Gastrocnemius medialis (tissue), 4 donors: ENCODE data around the gene PSMF1.

Source experiments
- CTCF ChIP-seq, 5 experiments: fragments of 450-650 bp in 3 of 5; fragments of 200-600 bp in 2 of 5; sonication (generic) in 2 of 5; IDR thresholded peaks in 4 of 5; conservative IDR thresholded peaks in 1 of 5; 1 replicate in 4 of 5; 2 replicates in 1 of 5; pipeline ENCODE4 v1.5.1; 2016 to 2019; ENCODE audit warnings: antibody characterized with exemption in 5 of 5, mild to moderate bottlenecking in 3 of 5, moderate library complexity in 3 of 5
- POLR2A ChIP-seq, 2 donors: fragments of 450-650 bp; IDR thresholded peaks; one replicate each; pipeline ENCODE4 v1.6.1; 2017; ENCODE audit warnings: antibody characterized with exemption in 2 of 2, mild to moderate bottlenecking in 2 of 2, moderate library complexity in 2 of 2

- TF ChIP-seq CTCF (IDR thresholded peaks at IDR 0.05 in 4 of 5, conservative IDR thresholded peaks at IDR 0.05 in 1 of 5) (no peak), POLR2A (IDR thresholded peaks at IDR 0.05) (no peak)
These were observed 79.4 kb downstream of the PSMF1 start for GRCh38 chr20:1197801-1198200.
